ENCODE results near the gene PPFIBP1.
"Not testable (repeated sequence)": the region's sequence is repeated elsewhere in the genome, so short reads cannot be mapped to it uniquely, and the experiment has no call there.

Gene PPFIBP1

GRCh38 chr12:27595231-27595642, 71.2 kb downstream of the PPFIBP1 start:
- ATAC-seq = no peak

- ATAC-seq = not testable (repeated sequence)
Observed at GRCh38 chr12:27598866-27599265, 74.9 kb downstream of the PPFIBP1 start.

- not testable (repeated sequence) for ATAC-seq
Observed at GRCh38 chr12:27601056-27601828, 77.2 kb downstream of the PPFIBP1 start.

GRCh38 chr12:27602516-27602915, 78.5 kb downstream of the PPFIBP1 start:
- ATAC-seq = no peak

GRCh38 chr12:27604431-27604830, 80.4 kb downstream of the PPFIBP1 start:
- ATAC-seq = no peak

- no peak for ATAC-seq
Observed at GRCh38 chr12:27606986-27607385, 83.0 kb downstream of the PPFIBP1 start.

GRCh38 chr12:27607591-27607990, 83.6 kb downstream of the PPFIBP1 start:
- no peak for ATAC-seq

- ATAC-seq = no peak
Observed at GRCh38 chr12:27608890-27609289, 84.9 kb downstream of the PPFIBP1 start.

- ATAC-seq = no peak
Observed at GRCh38 chr12:27610374-27610773, 86.4 kb downstream of the PPFIBP1 start.

GRCh38 chr12:27614386-27614785, 90.4 kb downstream of the PPFIBP1 start:
- no peak for ATAC-seq

- ATAC-seq = no peak
Observed at GRCh38 chr12:27614866-27615265, 90.9 kb downstream of the PPFIBP1 start.

GRCh38 chr12:27615331-27615891, 91.4 kb downstream of the PPFIBP1 start:
- no peak for ATAC-seq

GRCh38 chr12:27616356-27617142, 92.5 kb downstream of the PPFIBP1 start:
- no peak for ATAC-seq

GRCh38 chr12:27618836-27619235, 94.8 kb downstream of the PPFIBP1 start:
- no peak for ATAC-seq

- ATAC-seq = peak; percentile 81
Observed at GRCh38 chr12:27619308-27619707, 95.3 kb downstream of the PPFIBP1 start.

GRCh38 chr12:27620121-27620520, 96.1 kb downstream of the PPFIBP1 start:
- no peak for ATAC-seq

GRCh38 chr12:27622436-27623195, 98.6 kb downstream of the PPFIBP1 start:
- no peak for ATAC-seq

GRCh38 chr12:27623645-27624044, 99.6 kb downstream of the PPFIBP1 start:
- no peak for ATAC-seq

- no peak for ATAC-seq
Observed at GRCh38 chr12:27624586-27624985, 100.6 kb downstream of the PPFIBP1 start.

- no peak for ATAC-seq
Observed at GRCh38 chr12:27627123-27627852, 103.3 kb downstream of the PPFIBP1 start.

GRCh38 chr12:27627853-27628469, 104.0 kb downstream of the PPFIBP1 start:
- peak in 1 of 2 donors; percentile 51 for ATAC-seq

GRCh38 chr12:27630219-27630618, 106.2 kb downstream of the PPFIBP1 start:
- ATAC-seq = not testable (repeated sequence)

All from activated CD4-positive, CD25-positive, alpha-beta regulatory T cell treated with anti-CD3 and anti-CD28 coated beads, Interleukin-2, amount 50 U/mL, for 24 hours (primary cell).